ENCODE data around the gene CST3. TPM values are rescaled to one million over a fixed set of nuclear protein-coding genes. Genes with fewer than 3 reads are reported as not detected.

CST3 gene
- total and polyA plus RNA-seq, 12 donors: 92.4 to 1,851 (median 1,124) TPM

- Histone ChIP-seq H3K9me3 (replicated peaks in 1 of 3) (no peaks in the 10 kb centered on the region), H3K27me3 (no peaks in the 10 kb centered on the region), H3K36me3 (replicated peaks in 1 of 2) (no peaks in the 10 kb centered on the region), H3K4me3 (no peak overlapping the region), H3K4me1 (replicated peaks in 1 of 2) (no peaks in the 10 kb centered on the region), H3K27ac (peak overlapping the region in 2 of 5 donors; percentile 34 to 80)
- DNase-seq: peak in 6 of 7 donors; percentile 42 to 74 (median 54)
- intact Hi-C loops (cut with DNase I): no loop called here
- WGBS, 4 donors: 47 to 56% (median 51%) methylated on average over 22 to 23 of the region's 23 CpGs
- TF ChIP-seq CTCF (IDR thresholded peaks at IDR 0.05) (no peak), POLR2A (IDR thresholded peaks at IDR 0.05) (no peak)
These were observed 17.9 kb upstream of the CST3 start for GRCh38 chr20:23655491-23656211.

- H3K27ac ChIP-seq: no peak overlapping the region
- no peaks in the 10 kb centered on the region for H3K36me3 ChIP-seq (replicated peaks in 1 of 2)
- no peaks in the 10 kb centered on the region for H3K4me1 ChIP-seq (replicated peaks in 1 of 2)
- WGBS, 4 donors: 62 to 69% (median 66%) methylated on average over 4 of the region's 4 CpGs
- TF ChIP-seq CTCF (IDR thresholded peaks at IDR 0.05): no peak
- no peak for TF ChIP-seq POLR2A (IDR thresholded peaks at IDR 0.05)
- intact Hi-C loops (cut with DNase I): no loop called here
- H3K27me3 ChIP-seq: no peaks in the 10 kb centered on the region
- no peak overlapping the region for H3K4me3 ChIP-seq
- no peak for DNase-seq
- H3K9me3 ChIP-seq (replicated peaks in 1 of 3): no peaks in the 10 kb centered on the region
These were observed 17.0 kb upstream of the CST3 start for GRCh38 chr20:23654717-23655116.

GRCh38 chr20:23654000-23654399 lies 16.2 kb upstream of the CST3 start:
- no peak for TF ChIP-seq CTCF (IDR thresholded peaks at IDR 0.05)
- no peak for TF ChIP-seq POLR2A (IDR thresholded peaks at IDR 0.05)
- DNase-seq: no peak
- Histone ChIP-seq H3K4me1 (replicated peaks in 1 of 2) (no peaks in the 10 kb centered on the region), H3K4me3 (no peak overlapping the region), H3K9me3 (replicated peaks in 1 of 3) (no peaks in the 10 kb centered on the region), H3K36me3 (replicated peaks in 1 of 2) (no peaks in the 10 kb centered on the region), H3K27me3 (no peaks in the 10 kb centered on the region), H3K27ac (no peak overlapping the region)
- WGBS, 4 donors: 68 to 76% (median 72%) methylated on average over 2 of the region's 2 CpGs
- intact Hi-C loops (cut with DNase I): no loop called here

GRCh38 chr20:23653400-23653938 lies 15.7 kb upstream of the CST3 start:
- intact Hi-C loops (cut with DNase I): no loop called here
- TF ChIP-seq POLR2A (IDR thresholded peaks at IDR 0.05): no peak
- TF ChIP-seq CTCF (IDR thresholded peaks at IDR 0.05): no peak
- no peaks in the 10 kb centered on the region for H3K4me1 ChIP-seq (replicated peaks in 1 of 2)
- no peak overlapping the region for H3K27ac ChIP-seq
- H3K9me3 ChIP-seq (replicated peaks in 1 of 3): no peaks in the 10 kb centered on the region
- WGBS, 4 donors: 72 to 93% (median 92%) methylated on average over 2 to 3 of the region's 3 CpGs
- H3K27me3 ChIP-seq: no peaks in the 10 kb centered on the region
- H3K36me3 ChIP-seq (replicated peaks in 1 of 2): no peaks in the 10 kb centered on the region
- DNase-seq: no peak
- no peak overlapping the region for H3K4me3 ChIP-seq

Measured in adrenal gland (tissue), 12 donors.